KBM-7 (cell line): ENCODE data around the gene EYA4.
"Not testable (repeated sequence)": the region's sequence is repeated elsewhere in the genome, so short reads cannot be mapped to it uniquely, and the experiment has no call there.

ENCODE experiments used
- DNase-seq: peaks from one replicate; pipeline ENCODE4 v3.0.0-alpha.2; 2015
- in situ Hi-C: fragments of 300-500 bp; cut with MboI; formaldehyde crosslinking; loops from 2 replicates; pipeline ENCODE4 v1.14.3; 2020; ENCODE audit warnings: low sequenced_read_pairs, low pct_unique_long_range_greater_than_20kb, mixed read lengths

Gene EYA4

GRCh38 chr6:133388731-133389130 is 147.6 kb downstream of the EYA4 start:
- DNase-seq, result no peak
- in situ Hi-C loops, result no loop called here

- in situ Hi-C loops, result no loop called here
- DNase-seq, result no peak
Measured at GRCh38 chr6:133390168-133390567, 149.0 kb downstream of the EYA4 start.

- in situ Hi-C loops, result no loop called here
- no peak for DNase-seq
Measured at GRCh38 chr6:133392015-133392414, 150.9 kb downstream of the EYA4 start.

- in situ Hi-C loops, result no loop called here
- no peak for DNase-seq
Measured at GRCh38 chr6:133392641-133393040, 151.5 kb downstream of the EYA4 start.

GRCh38 chr6:133393891-133394290 is 152.7 kb downstream of the EYA4 start:
- in situ Hi-C loops, result no loop called here
- DNase-seq, result no peak

GRCh38 chr6:133394630-133395029 is 153.5 kb downstream of the EYA4 start:
- in situ Hi-C loops, result no loop called here
- no peak for DNase-seq

GRCh38 chr6:133396233-133396983 is 155.3 kb downstream of the EYA4 start:
- in situ Hi-C loops, result no loop called here
- DNase-seq, result no peak

- DNase-seq, result no peak
- in situ Hi-C loops, result no loop called here
Measured at GRCh38 chr6:133396984-133397348, 155.8 kb downstream of the EYA4 start.

GRCh38 chr6:133397601-133398000 is 156.4 kb downstream of the EYA4 start:
- in situ Hi-C loops, DNase-seq: not testable (repeated sequence)

- DNase-seq, result no peak
- in situ Hi-C loops, result no loop called here
Measured at GRCh38 chr6:133399426-133399825, 158.3 kb downstream of the EYA4 start.

- in situ Hi-C loops, result no loop called here
- DNase-seq, result no peak
Measured at GRCh38 chr6:133404151-133404550, 163.0 kb downstream of the EYA4 start.

- in situ Hi-C loops, result no loop called here
- no peak for DNase-seq
Measured at GRCh38 chr6:133404728-133405127, 163.6 kb downstream of the EYA4 start.

GRCh38 chr6:133407320-133408100 is 166.4 kb downstream of the EYA4 start:
- in situ Hi-C loops, result no loop called here
- DNase-seq, result no peak

GRCh38 chr6:133408132-133408531 is 167.0 kb downstream of the EYA4 start:
- in situ Hi-C loops, result no loop called here
- DNase-seq, result no peak

GRCh38 chr6:133408543-133408942 is 167.4 kb downstream of the EYA4 start:
- no peak for DNase-seq
- in situ Hi-C loops, result no loop called here

- DNase-seq, result no peak
- in situ Hi-C loops, result no loop called here
Measured at GRCh38 chr6:133410638-133411435, 169.7 kb downstream of the EYA4 start.

- no peak for DNase-seq
- in situ Hi-C loops, result no loop called here
Measured at GRCh38 chr6:133411757-133412156, 170.6 kb downstream of the EYA4 start.

- in situ Hi-C loops, result no loop called here
- DNase-seq, result no peak
Measured at GRCh38 chr6:133415262-133415661, 174.1 kb downstream of the EYA4 start.

GRCh38 chr6:133418108-133418507 is 177.0 kb downstream of the EYA4 start:
- in situ Hi-C loops, result no loop called here
- DNase-seq, result no peak

- in situ Hi-C loops, result no loop called here
- no peak for DNase-seq
Measured at GRCh38 chr6:133423242-133423641, 182.1 kb downstream of the EYA4 start.
